ENCODE data around the gene GLYAT. TPM values are rescaled to one million over a fixed set of nuclear protein-coding genes. Genes with fewer than 3 reads are reported as not detected.
"Not testable (repeated sequence)": the region's sequence is repeated elsewhere in the genome, so short reads cannot be mapped to it uniquely, and the experiment has no call there.

GLYAT gene
- polyA plus RNA-seq, 1 donor: 0.45 TPM

- not testable (repeated sequence) for H3K36me3 ChIP-seq (ENCODE audit: control insufficient read depth, insufficient read depth, low read length); DNase-seq; H3K9me3 ChIP-seq (ENCODE audit: control insufficient read depth, low read depth, low read length); H3K27me3 ChIP-seq (ENCODE audit: control insufficient read depth, insufficient read depth, low read length); H3K4me3 ChIP-seq (ENCODE audit: low read length); H3K4me1 ChIP-seq (ENCODE audit: control insufficient read depth, insufficient read depth, low read length); H3K27ac ChIP-seq (ENCODE audit: low read length)
- no CpG with 5 or more reads among the region's 1 CpG for WGBS (ENCODE audit: insufficient coverage, low lambda C conversion rate)
Observed at GRCh38 chr11:58677536-58677935, 54.2 kb downstream of the GLYAT start.

- Histone ChIP-seq H3K4me3 (ENCODE audit: low read length) (no peak overlapping the region), H3K36me3 (ENCODE audit: control insufficient read depth, insufficient read depth, low read length) (no peaks in the 10 kb centered on the region), H3K27me3 (ENCODE audit: control insufficient read depth, insufficient read depth, low read length) (no peaks in the 10 kb centered on the region), H3K4me1 (ENCODE audit: control insufficient read depth, insufficient read depth, low read length) (no peaks in the 10 kb centered on the region), H3K9me3 (ENCODE audit: control insufficient read depth, low read depth, low read length) (no peaks in the 10 kb centered on the region), H3K27ac (ENCODE audit: low read length) (no peak overlapping the region)
- WGBS (ENCODE audit: insufficient coverage, low lambda C conversion rate): 70% methylated on average over 1 of the region's 1 CpG
- DNase-seq: no peak
Observed at GRCh38 chr11:58676563-58677135, 55.1 kb downstream of the GLYAT start.

DNA sequence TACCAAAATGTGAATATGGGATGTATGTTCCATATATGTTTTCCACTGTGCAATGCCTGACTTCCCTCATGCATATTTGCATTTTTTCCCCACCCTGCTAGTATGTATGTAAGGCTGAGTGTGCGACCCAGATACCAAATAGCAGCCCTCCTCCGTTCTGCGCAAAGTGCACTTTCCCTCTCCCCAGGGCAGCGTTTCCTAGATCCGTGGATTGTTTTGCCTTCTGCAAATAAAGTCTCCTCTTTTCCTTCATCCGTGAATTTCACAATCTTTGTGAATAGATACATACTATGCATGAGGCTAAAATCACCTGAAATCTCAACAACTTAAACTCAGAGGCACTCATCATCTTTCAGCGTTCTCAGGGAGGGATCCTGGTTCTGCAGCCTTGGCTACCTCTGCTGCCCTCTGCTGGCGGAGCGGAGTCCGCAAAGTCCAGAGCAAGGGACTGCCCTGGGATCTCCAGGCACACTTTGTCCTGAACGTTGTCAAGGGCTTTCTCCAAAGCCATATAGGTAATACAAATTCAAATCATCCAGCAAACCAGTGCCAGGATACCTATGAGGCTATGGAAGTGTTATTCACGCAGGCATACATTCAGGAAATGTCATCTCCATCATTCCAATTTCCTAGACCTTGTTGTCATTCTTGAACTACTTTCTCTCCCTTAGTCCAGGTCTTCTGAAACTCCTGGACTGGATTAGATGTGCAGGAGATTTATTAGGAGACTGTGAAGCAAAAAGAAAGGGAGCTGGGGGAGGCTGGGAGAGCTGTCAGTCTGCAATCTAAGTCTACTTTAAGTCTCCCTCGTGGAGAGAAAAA, 56.2 kb downstream of the GLYAT start:
- Histone ChIP-seq H3K9me3 (ENCODE audit: control insufficient read depth, low read depth, low read length) (no peaks in the 10 kb centered on the region), H3K4me1 (ENCODE audit: control insufficient read depth, insufficient read depth, low read length) (no peaks in the 10 kb centered on the region), H3K27me3 (ENCODE audit: control insufficient read depth, insufficient read depth, low read length) (no peaks in the 10 kb centered on the region), H3K27ac (ENCODE audit: low read length) (no peak overlapping the region), H3K36me3 (ENCODE audit: control insufficient read depth, insufficient read depth, low read length) (no peaks in the 10 kb centered on the region), H3K4me3 (ENCODE audit: low read length) (no peak overlapping the region)
- WGBS (ENCODE audit: insufficient coverage, low lambda C conversion rate): 60% methylated on average over 6 of the region's 13 CpGs
- DNase-seq: peak; percentile 61 to 72

GRCh38 chr11:58674609-58675008, 57.1 kb downstream of the GLYAT start:
- no peak overlapping the region for H3K27ac ChIP-seq (ENCODE audit: low read length)
- whole genome bisulfite sequencing (ENCODE audit: insufficient coverage, low lambda C conversion rate): 100% methylated on average over 3 of the region's 12 CpGs
- H3K4me3 ChIP-seq (ENCODE audit: low read length): no peak overlapping the region

GRCh38 chr11:58671983-58672633, 59.6 kb downstream of the GLYAT start:
- Histone ChIP-seq H3K9me3 (ENCODE audit: control insufficient read depth, low read depth, low read length) (no peaks in the 10 kb centered on the region), H3K27me3 (ENCODE audit: control insufficient read depth, insufficient read depth, low read length) (no peaks in the 10 kb centered on the region), H3K36me3 (ENCODE audit: control insufficient read depth, insufficient read depth, low read length) (no peaks in the 10 kb centered on the region), H3K27ac (ENCODE audit: low read length) (no peak overlapping the region), H3K4me1 (ENCODE audit: control insufficient read depth, insufficient read depth, low read length) (no peaks in the 10 kb centered on the region), H3K4me3 (ENCODE audit: low read length) (no peak overlapping the region)
- DNase-seq: no peak
- WGBS (ENCODE audit: insufficient coverage, low lambda C conversion rate): 40% methylated on average over 1 of the region's 6 CpGs

More at GRCh38 chr11:58674609-58675008, 57.1 kb downstream of the GLYAT start:
- no peak for DNase-seq
- Histone ChIP-seq H3K27me3 (ENCODE audit: control insufficient read depth, insufficient read depth, low read length) (no peaks in the 10 kb centered on the region), H3K36me3 (ENCODE audit: control insufficient read depth, insufficient read depth, low read length) (no peaks in the 10 kb centered on the region), H3K4me1 (ENCODE audit: control insufficient read depth, insufficient read depth, low read length) (no peaks in the 10 kb centered on the region), H3K9me3 (ENCODE audit: control insufficient read depth, low read depth, low read length) (no peaks in the 10 kb centered on the region)

GRCh38 chr11:58659910-58660570, 71.7 kb downstream of the GLYAT start:
- H3K27ac ChIP-seq (ENCODE audit: low read length): peak overlapping the region; percentile 80

DNA sequence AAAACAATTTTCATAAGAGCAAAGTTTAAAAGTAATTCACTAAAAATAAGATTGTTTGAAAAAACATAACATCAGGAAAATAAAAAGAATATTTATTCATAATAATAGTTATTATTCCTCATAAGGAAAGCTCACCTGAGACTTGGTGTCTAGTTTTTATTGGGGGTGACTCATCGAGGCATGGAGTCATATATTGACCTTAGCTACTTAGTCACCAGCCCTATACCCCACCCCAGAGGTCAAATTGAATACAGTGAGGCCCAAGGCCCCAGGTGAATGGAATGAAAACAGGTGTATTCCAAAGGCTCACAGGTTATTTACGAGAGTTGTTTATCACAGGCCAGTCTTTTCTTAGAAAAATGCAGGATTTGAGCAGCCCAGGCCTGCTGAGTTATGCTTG, 72.3 kb downstream of the GLYAT start:
- H3K4me1 ChIP-seq (ENCODE audit: control insufficient read depth, insufficient read depth, low read length): peaks cover 6% of the 10 kb centered on the region
- DNase-seq: peak; percentile 81 to 86
- no peak overlapping the region for H3K4me3 ChIP-seq (ENCODE audit: low read length)
- peak overlapping the region; percentile 80 for H3K27ac ChIP-seq (ENCODE audit: low read length)
- H3K36me3 ChIP-seq (ENCODE audit: control insufficient read depth, insufficient read depth, low read length): no peaks in the 10 kb centered on the region
- no peaks in the 10 kb centered on the region for H3K27me3 ChIP-seq (ENCODE audit: control insufficient read depth, insufficient read depth, low read length)
- no CpG with 5 or more reads among the region's 2 CpGs for WGBS (ENCODE audit: insufficient coverage, low lambda C conversion rate)
- no peaks in the 10 kb centered on the region for H3K9me3 ChIP-seq (ENCODE audit: control insufficient read depth, low read depth, low read length)

More at GRCh38 chr11:58659910-58660570, 71.7 kb downstream of the GLYAT start:
- no peaks in the 10 kb centered on the region for H3K36me3 ChIP-seq (ENCODE audit: control insufficient read depth, insufficient read depth, low read length)
- no peak overlapping the region for H3K4me3 ChIP-seq (ENCODE audit: low read length)
- peaks cover 6% of the 10 kb centered on the region for H3K4me1 ChIP-seq (ENCODE audit: control insufficient read depth, insufficient read depth, low read length)
- H3K9me3 ChIP-seq (ENCODE audit: control insufficient read depth, low read depth, low read length): no peaks in the 10 kb centered on the region
- no peaks in the 10 kb centered on the region for H3K27me3 ChIP-seq (ENCODE audit: control insufficient read depth, insufficient read depth, low read length)
- WGBS (ENCODE audit: insufficient coverage, low lambda C conversion rate): 60% methylated on average over 1 of the region's 5 CpGs
- peak; percentile 37 to 48 for DNase-seq

Other genes starting within 250 kb of the GLYAT start
- 0.07 TPM for gene OR5B21, start 223.8 kb downstream of the GLYAT start, polyA plus RNA-seq
- gene LPXN, start 156.1 kb downstream of the GLYAT start, polyA plus RNA-seq: 13.4 TPM
- 51.5 TPM for gene ZFP91, start 152.9 kb downstream of the GLYAT start, polyA plus RNA-seq
- 1.4 TPM for gene CNTF, start 109.3 kb downstream of the GLYAT start, polyA plus RNA-seq
- gene GLYATL2, start 112.8 kb upstream of the GLYAT start, polyA plus RNA-seq: 0.25 TPM
- gene GLYATL1, start 207.5 kb upstream of the GLYAT start, polyA plus RNA-seq: 10.0 TPM